ENCODE data around the gene ATRIP. TPM values are rescaled to one million over a fixed set of nuclear protein-coding genes. Genes with fewer than 3 reads are reported as not detected.

ATRIP gene
- polyA plus RNA-seq, 2 of the 4 experiments (the other 2 are of a cell fraction) = 6.1 to 9.4 TPM

GRCh38 chr3:48511551-48511950 lies 65.0 kb downstream of the ATRIP start:
- no peaks in the 10 kb centered on the region for H3K9me3 ChIP-seq
- no peak for DNase-seq (ENCODE audit: low read depth in 1 of 2, low spot score in 1 of 2)
- no peak overlapping the region for H3K4me2 ChIP-seq
- H3K4me3 ChIP-seq = no peak overlapping the region
- H3K4me1 ChIP-seq = peaks cover 14% of the 10 kb centered on the region
- ChIA-PET CTCF (interaction anchor here (0.8 to 1.2 kb wide), 3 partner anchors 10 to 238 kb away, joined by 3 to 4 read pairs (median 3); no protein-coding TSS in a partner anchor), POLR2A (no interaction called here)
- no peak for ATAC-seq
- H3K27ac ChIP-seq = no peak overlapping the region
- TF ChIP-seq EP300 (IDR thresholded peaks at IDR 0.05) = no peak
- TF ChIP-seq ZC3H11A (IDR thresholded peaks at IDR 0.05) = no peak
- TF ChIP-seq POLR2A (IDR thresholded peaks at IDR 0.05; ENCODE audit: low read length) = no peak
- TF ChIP-seq JUNB (IDR thresholded peaks at IDR 0.05) = no peak
- TF ChIP-seq MAFK (IDR thresholded peaks at IDR 0.05; ENCODE audit: partially characterized antibody) = peak; percentile 35
- no peak for FAIRE-seq
- WGBS (ENCODE audit: missing lambda C conversion rate) = 75% methylated on average over 4 of the region's 4 CpGs

GRCh38 chr3:48514431-48515227 lies 68.1 kb downstream of the ATRIP start:
- no peak for TF ChIP-seq GATA3 (IDR thresholded peaks at IDR 0.05; ENCODE audit: borderline replicate concordance)
- Histone ChIP-seq H3K27ac (no peak overlapping the region), H3K4me1 (no peaks in the 10 kb centered on the region), H3K4me2 (no peak overlapping the region), H3K9me3 (no peaks in the 10 kb centered on the region), H3K4me3 (no peak overlapping the region)
- ChIA-PET CTCF (interaction anchor here (1.3 kb wide), 1 partner anchor 42 kb away, joined by 3 read pairs; no protein-coding TSS in a partner anchor), POLR2A (no interaction called here)
- ATAC-seq (no peak), FAIRE-seq (no peak), DNase-seq (ENCODE audit: low read depth in 1 of 2, low spot score in 1 of 2) (no peak)
- 80% methylated on average over 6 of the region's 8 CpGs for WGBS (ENCODE audit: missing lambda C conversion rate)

Other genes starting within 250 kb of the ATRIP start
- gene CAMP, start 223.2 kb upstream of the ATRIP start, polyA plus RNA-seq (2011; rRNA removed) = not detected in 2 replicates
- not detected in 3 replicates for gene CAMP, start 223.2 kb upstream of the ATRIP start, polyA plus RNA-seq (2017; fragmentation: RNase III; extraction: RNeasy Plus Mini Kit Qiagen cat#74134 plus additional on column Dnase treatment)
- 3.6 and 5.6 TPM in 2 replicates for gene ZNF589, start 205.6 kb upstream of the ATRIP start, polyA plus RNA-seq (2011; rRNA removed)
- gene ZNF589, start 205.6 kb upstream of the ATRIP start, polyA plus RNA-seq (2017; fragmentation: RNase III; extraction: RNeasy Plus Mini Kit Qiagen cat#74134 plus additional on column Dnase treatment) = 4.9 to 5.4 TPM (median 5.0 TPM) in 3 replicates
- gene NME6, start 145.4 kb upstream of the ATRIP start, polyA plus RNA-seq (2011; rRNA removed) = 20.5 and 22.7 TPM in 2 replicates
- 22.8 to 24.0 TPM (median 23.2 TPM) in 3 replicates for gene NME6, start 145.4 kb upstream of the ATRIP start, polyA plus RNA-seq (2017; fragmentation: RNase III; extraction: RNeasy Plus Mini Kit Qiagen cat#74134 plus additional on column Dnase treatment)
- gene SPINK8, start 113.1 kb upstream of the ATRIP start, polyA plus RNA-seq (2011; rRNA removed) = not detected in 2 replicates
- not detected in 3 replicates for gene SPINK8, start 113.1 kb upstream of the ATRIP start, polyA plus RNA-seq (2017; fragmentation: RNase III; extraction: RNeasy Plus Mini Kit Qiagen cat#74134 plus additional on column Dnase treatment)
- not detected in 2 replicates for gene FBXW12, start 74.5 kb upstream of the ATRIP start, polyA plus RNA-seq (2011; rRNA removed)
- not detected in 3 replicates for gene FBXW12, start 74.5 kb upstream of the ATRIP start, polyA plus RNA-seq (2017; fragmentation: RNase III; extraction: RNeasy Plus Mini Kit Qiagen cat#74134 plus additional on column Dnase treatment)
- 10.0 and 12.6 TPM in 2 replicates for gene PLXNB1, start 16.7 kb upstream of the ATRIP start, polyA plus RNA-seq (2011; rRNA removed)
- 16.7 to 20.9 TPM (median 20.5 TPM) in 3 replicates for gene PLXNB1, start 16.7 kb upstream of the ATRIP start, polyA plus RNA-seq (2017; fragmentation: RNase III; extraction: RNeasy Plus Mini Kit Qiagen cat#74134 plus additional on column Dnase treatment)
- 19.8 and 22.9 TPM in 2 replicates for gene CCDC51, start 6.6 kb upstream of the ATRIP start, polyA plus RNA-seq (2011; rRNA removed)
- gene CCDC51, start 6.6 kb upstream of the ATRIP start, polyA plus RNA-seq (2017; fragmentation: RNase III; extraction: RNeasy Plus Mini Kit Qiagen cat#74134 plus additional on column Dnase treatment) = 24.6 to 26.7 TPM (median 25.7 TPM) in 3 replicates
- 139 and 303 TPM in 2 replicates for gene TMA7, start 6.5 kb upstream of the ATRIP start, polyA plus RNA-seq (2011; rRNA removed)
- 417 to 485 TPM (median 420 TPM) in 3 replicates for gene TMA7, start 6.5 kb upstream of the ATRIP start, polyA plus RNA-seq (2017; fragmentation: RNase III; extraction: RNeasy Plus Mini Kit Qiagen cat#74134 plus additional on column Dnase treatment)
- 94.3 and 104 TPM in 2 replicates for gene SHISA5, start 57.4 kb downstream of the ATRIP start, polyA plus RNA-seq (2011; rRNA removed)
- 86.8 to 90.1 TPM (median 87.5 TPM) in 3 replicates for gene SHISA5, start 57.4 kb downstream of the ATRIP start, polyA plus RNA-seq (2017; fragmentation: RNase III; extraction: RNeasy Plus Mini Kit Qiagen cat#74134 plus additional on column Dnase treatment)
- 8.4 and 15.0 TPM in 2 replicates for gene PFKFB4, start 110.1 kb downstream of the ATRIP start, polyA plus RNA-seq (2011; rRNA removed)
- gene PFKFB4, start 110.1 kb downstream of the ATRIP start, polyA plus RNA-seq (2017; fragmentation: RNase III; extraction: RNeasy Plus Mini Kit Qiagen cat#74134 plus additional on column Dnase treatment) = 19.6 to 21.1 TPM (median 20.9 TPM) in 3 replicates
- gene UCN2, start 117.0 kb downstream of the ATRIP start, polyA plus RNA-seq (2011; rRNA removed) = 4.0 and 7.2 TPM in 2 replicates
- 14.1 to 15.9 TPM (median 15.6 TPM) in 3 replicates for gene UCN2, start 117.0 kb downstream of the ATRIP start, polyA plus RNA-seq (2017; fragmentation: RNase III; extraction: RNeasy Plus Mini Kit Qiagen cat#74134 plus additional on column Dnase treatment)
- gene COL7A1, start 148.6 kb downstream of the ATRIP start, polyA plus RNA-seq (2011; rRNA removed) = 36.5 and 63.0 TPM in 2 replicates
- gene COL7A1, start 148.6 kb downstream of the ATRIP start, polyA plus RNA-seq (2017; fragmentation: RNase III; extraction: RNeasy Plus Mini Kit Qiagen cat#74134 plus additional on column Dnase treatment) = 213 to 273 TPM (median 240 TPM) in 3 replicates
- 279 and 338 TPM in 2 replicates for gene UQCRC1, start 162.9 kb downstream of the ATRIP start, polyA plus RNA-seq (2011; rRNA removed)
- 233 to 256 TPM (median 254 TPM) in 3 replicates for gene UQCRC1, start 162.9 kb downstream of the ATRIP start, polyA plus RNA-seq (2017; fragmentation: RNase III; extraction: RNeasy Plus Mini Kit Qiagen cat#74134 plus additional on column Dnase treatment)
- not detected in 2 replicates for gene TMEM89, start 175.0 kb downstream of the ATRIP start, polyA plus RNA-seq (2011; rRNA removed)
- 0.21 TPM in 1 of 3 replicates, not detected in the others for gene TMEM89, start 175.0 kb downstream of the ATRIP start, polyA plus RNA-seq (2017; fragmentation: RNase III; extraction: RNeasy Plus Mini Kit Qiagen cat#74134 plus additional on column Dnase treatment)
- gene SLC26A6, start 188.7 kb downstream of the ATRIP start, polyA plus RNA-seq (2011; rRNA removed) = 12.5 and 12.7 TPM in 2 replicates
- 20.0 to 25.5 TPM (median 23.2 TPM) in 3 replicates for gene SLC26A6, start 188.7 kb downstream of the ATRIP start, polyA plus RNA-seq (2017; fragmentation: RNase III; extraction: RNeasy Plus Mini Kit Qiagen cat#74134 plus additional on column Dnase treatment)
- gene CELSR3, start 216.1 kb downstream of the ATRIP start, polyA plus RNA-seq (2011; rRNA removed) = 2.2 and 3.2 TPM in 2 replicates
- gene CELSR3, start 216.1 kb downstream of the ATRIP start, polyA plus RNA-seq (2017; fragmentation: RNase III; extraction: RNeasy Plus Mini Kit Qiagen cat#74134 plus additional on column Dnase treatment) = 4.6 to 5.2 TPM (median 4.8 TPM) in 3 replicates
- 10.2 and 13.6 TPM in 2 replicates for gene NCKIPSD, start 239.2 kb downstream of the ATRIP start, polyA plus RNA-seq (2011; rRNA removed)
- gene NCKIPSD, start 239.2 kb downstream of the ATRIP start, polyA plus RNA-seq (2017; fragmentation: RNase III; extraction: RNeasy Plus Mini Kit Qiagen cat#74134 plus additional on column Dnase treatment) = 10.8 to 13.2 TPM (median 10.9 TPM) in 3 replicates

All from A549 (cell line).